Measurements from ENCODE around the gene SEMA3G. TPM values are rescaled to one million over a fixed set of nuclear protein-coding genes. Genes with fewer than 3 reads are reported as not detected.

The SEMA3G gene
- total RNA-seq, 1 donor from 2014 or later = not detected

DNA sequence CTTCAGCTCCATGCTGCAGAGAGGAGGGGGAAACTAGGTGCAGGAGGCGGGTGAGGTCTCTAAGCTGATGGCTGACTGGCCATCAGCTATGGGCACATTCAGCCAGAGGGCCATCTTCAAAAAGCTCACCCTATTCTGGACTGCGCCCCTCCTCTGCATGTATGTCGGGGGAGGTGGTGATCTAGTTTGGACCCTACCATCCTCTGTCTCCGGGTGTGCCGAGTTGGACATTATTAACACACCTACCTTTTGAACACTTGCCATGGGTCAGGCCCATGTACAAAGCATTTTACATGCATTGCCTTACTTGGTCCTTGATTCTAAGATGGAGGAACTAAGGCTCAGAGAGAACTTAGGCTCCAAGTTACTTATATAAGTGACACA is 11.9 kb upstream of the SEMA3G start:
- H3K27me3 Mint-ChIP-seq = no peaks in the 10 kb centered on the region
- H3K9me3 Mint-ChIP-seq = no peaks in the 10 kb centered on the region
- peaks cover 44% of the 10 kb centered on the region for H3K36me3 Mint-ChIP-seq (ENCODE audit: low read depth)
- no peak for ATAC-seq (ENCODE audit: low read depth)
- intact Hi-C loops (cut with micrococcal nuclease) = loop anchor here (5.0 kb wide), 2 partner anchors 251 to 474 kb away; partner anchors contain the start of genes ACY1, GLT8D1 and SPCS1
- ChIA-PET CTCF (interaction anchor here (1.1 to 2.7 kb wide), 2 partner anchors 9 to 44 kb away, joined by 3 to 9 read pairs; no protein-coding TSS in a partner anchor), POLR2A (interaction anchor here (0.5 to 1.4 kb wide), 2 partner anchors 218 to 287 kb away, joined by 4 to 7 read pairs; no protein-coding TSS in a partner anchor)
- TF ChIP-seq, protein P1, sequence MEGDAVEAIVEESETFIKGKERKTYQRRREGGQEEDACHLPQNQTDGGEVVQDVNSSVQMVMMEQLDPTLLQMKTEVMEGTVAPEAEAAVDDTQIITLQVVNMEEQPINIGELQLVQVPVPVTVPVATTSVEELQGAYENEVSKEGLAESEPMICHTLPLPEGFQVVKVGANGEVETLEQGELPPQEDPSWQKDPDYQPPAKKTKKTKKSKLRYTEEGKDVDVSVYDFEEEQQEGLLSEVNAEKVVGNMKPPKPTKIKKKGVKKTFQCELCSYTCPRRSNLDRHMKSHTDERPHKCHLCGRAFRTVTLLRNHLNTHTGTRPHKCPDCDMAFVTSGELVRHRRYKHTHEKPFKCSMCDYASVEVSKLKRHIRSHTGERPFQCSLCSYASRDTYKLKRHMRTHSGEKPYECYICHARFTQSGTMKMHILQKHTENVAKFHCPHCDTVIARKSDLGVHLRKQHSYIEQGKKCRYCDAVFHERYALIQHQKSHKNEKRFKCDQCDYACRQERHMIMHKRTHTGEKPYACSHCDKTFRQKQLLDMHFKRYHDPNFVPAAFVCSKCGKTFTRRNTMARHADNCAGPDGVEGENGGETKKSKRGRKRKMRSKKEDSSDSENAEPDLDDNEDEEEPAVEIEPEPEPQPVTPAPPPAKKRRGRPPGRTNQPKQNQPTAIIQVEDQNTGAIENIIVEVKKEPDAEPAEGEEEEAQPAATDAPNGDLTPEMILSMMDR (IDR thresholded peaks at IDR 0.05) = no peak
- peak overlapping the region; percentile 70 for H3K27ac Mint-ChIP-seq
- H3K4me3 Mint-ChIP-seq = peak overlapping the region; percentile 91
- no peak for DNase-seq
- peaks cover 40% of the 10 kb centered on the region for H3K4me1 Mint-ChIP-seq

DNA sequence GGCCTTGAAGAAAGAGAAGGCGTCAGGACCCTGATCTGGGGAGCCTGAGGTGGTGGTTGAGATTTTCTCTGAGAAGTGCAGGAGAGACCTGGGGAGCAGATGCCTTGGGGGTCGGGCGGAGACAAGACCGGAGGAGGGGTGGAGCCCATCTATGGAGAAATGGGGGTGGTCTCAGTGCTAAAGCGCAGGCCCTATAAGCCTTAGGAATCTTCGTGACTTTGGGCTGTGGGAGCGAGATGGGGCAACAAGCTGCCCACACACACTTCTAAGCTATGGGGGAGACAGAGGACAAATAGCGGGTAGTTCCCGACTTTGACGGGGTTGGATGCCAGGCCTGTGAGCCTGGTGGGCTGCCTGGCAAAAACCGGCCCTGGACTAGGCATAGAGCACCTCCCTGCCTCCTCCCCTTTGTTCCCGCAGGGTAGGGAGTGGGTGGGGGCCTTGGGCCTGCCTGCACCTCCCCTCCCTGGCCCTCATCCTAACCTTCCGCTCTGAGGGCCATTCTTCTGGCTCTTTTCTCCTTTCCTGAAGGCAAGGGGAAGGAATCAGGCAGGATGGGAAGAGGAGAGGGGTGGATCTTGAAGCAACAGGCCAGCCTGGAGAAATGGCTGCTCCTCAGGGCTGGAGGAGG is 11.4 kb upstream of the SEMA3G start:
- no peak for DNase-seq
- peak overlapping the region; percentile 91 for H3K4me3 Mint-ChIP-seq

DNA sequence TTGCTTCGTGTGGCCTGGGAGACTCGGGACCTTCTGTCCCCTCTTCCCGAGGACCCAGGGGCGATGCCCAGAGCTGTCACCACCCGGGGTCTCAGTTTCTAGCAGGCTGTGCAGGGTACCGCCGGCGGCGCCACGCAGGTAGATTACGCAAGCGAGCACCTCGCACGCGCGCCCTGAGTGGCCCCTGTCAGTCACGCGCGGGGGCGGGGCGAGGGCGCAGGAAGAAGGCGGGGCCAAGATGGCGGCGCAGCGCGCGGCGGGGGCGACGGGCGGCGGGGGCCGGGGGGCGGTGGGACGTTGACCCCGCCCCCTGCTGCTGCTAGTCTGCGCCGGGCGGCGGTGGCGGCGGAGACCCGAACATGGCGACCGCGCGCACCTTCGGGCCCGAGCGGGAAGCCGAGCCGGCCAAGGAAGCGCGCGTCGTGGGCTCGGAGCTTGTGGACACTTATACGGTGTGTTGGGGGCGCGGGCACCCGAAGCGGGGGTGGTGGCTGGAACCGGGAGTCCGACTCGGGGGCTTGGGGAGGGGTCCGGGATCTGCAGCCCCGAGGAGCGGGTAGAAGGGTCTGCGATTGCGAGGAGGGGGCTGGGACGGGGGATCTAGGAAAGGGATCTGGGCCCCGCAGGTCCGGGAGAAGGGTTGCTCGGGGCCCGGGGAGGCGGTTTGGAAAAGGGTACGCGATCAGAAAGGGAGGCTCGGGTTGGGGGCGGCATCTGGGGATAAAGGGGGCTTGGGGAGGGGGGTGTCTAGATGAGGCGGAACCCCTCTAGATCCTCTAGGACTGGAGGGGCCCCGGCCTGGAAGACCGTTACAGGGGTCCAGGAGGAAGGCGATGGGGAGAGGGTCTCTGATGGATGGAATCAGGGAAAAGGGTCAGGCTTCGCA is 10.6 kb upstream of the SEMA3G start, which contains the start of gene NISCH:
NISCH (plus strand) TSS at position 322 of the 886 bp plus-strand sequence; CDS start at position 360, 38 bp downstream.
- Mint-ChIP-seq H3K27ac (peak within 1 kb of the TSS; percentile 91), H3K27me3 (no peaks in the 10 kb centered on the region), H3K4me3 (peak within 1 kb of the TSS; percentile 91), H3K36me3 (ENCODE audit: low read depth) (peaks cover 35% of the 10 kb centered on the region), H3K9me3 (no peaks in the 10 kb centered on the region), H3K4me1 (peaks cover 40% of the 10 kb centered on the region)
- TF ChIP-seq, protein P1 (IDR thresholded peaks at IDR 0.05) = no peak
- peak; percentile 98 for DNase-seq
- intact Hi-C loops (cut with micrococcal nuclease) = loop anchor here (1.0 to 5.0 kb wide), 5 partner anchors 10 to 473 kb away; partner anchors contain the start of genes ACY1, GLT8D1, SEMA3G and SPCS1
- peak; percentile 96 for ATAC-seq (ENCODE audit: low read depth)
- ChIA-PET CTCF (no interaction called here), POLR2A (interaction anchor here (0.6 to 0.9 kb wide), 3 partner anchors 43 to 235 kb away, joined by 3 to 5 read pairs (median 5); no protein-coding TSS in a partner anchor)

More for the DNA sequence above, 11.4 kb upstream of the SEMA3G start:
- peak overlapping the region; percentile 91 for H3K27ac Mint-ChIP-seq
- no peak for ATAC-seq (ENCODE audit: low read depth)
- H3K9me3 Mint-ChIP-seq = no peaks in the 10 kb centered on the region
- ChIA-PET POLR2A (interaction anchor here (0.5 to 1.4 kb wide), 4 partner anchors 42 to 286 kb away, joined by 3 to 7 read pairs (median 4); no protein-coding TSS in a partner anchor), CTCF (interaction anchor here (1.1 to 2.7 kb wide), 2 partner anchors 8 to 44 kb away, joined by 3 to 9 read pairs; no protein-coding TSS in a partner anchor)
- intact Hi-C loops (cut with micrococcal nuclease) = loop anchor here (5.0 kb wide), 2 partner anchors 251 to 474 kb away; partner anchors contain the start of genes ACY1, GLT8D1 and SPCS1
- H3K36me3 Mint-ChIP-seq (ENCODE audit: low read depth) = peaks cover 41% of the 10 kb centered on the region
- H3K4me1 Mint-ChIP-seq = peaks cover 40% of the 10 kb centered on the region
- no peaks in the 10 kb centered on the region for H3K27me3 Mint-ChIP-seq
- TF ChIP-seq, protein P1 (IDR thresholded peaks at IDR 0.05) = no peak

DNA sequence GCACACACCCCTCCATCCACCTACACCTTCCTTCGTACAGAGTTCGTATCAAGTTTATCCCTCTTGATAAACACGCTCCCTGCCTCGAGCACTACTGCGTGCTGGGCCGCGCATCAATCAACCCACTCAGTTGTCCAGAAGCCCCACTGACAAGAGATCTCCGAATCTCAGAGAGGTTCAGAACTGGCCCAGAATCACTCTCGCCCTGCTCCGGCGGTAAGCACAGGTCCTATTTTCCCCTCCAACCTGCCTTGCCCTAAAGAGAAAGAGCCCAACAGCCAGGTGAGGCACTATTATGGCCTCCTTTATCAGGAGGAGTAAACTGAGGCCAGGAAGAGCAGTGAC is 10.0 kb upstream of the SEMA3G start:
- ATAC-seq (ENCODE audit: low read depth) = no peak
- Mint-ChIP-seq H3K4me3 (peak overlapping the region; percentile 91), H3K27me3 (no peaks in the 10 kb centered on the region), H3K36me3 (ENCODE audit: low read depth) (peaks cover 30% of the 10 kb centered on the region), H3K9me3 (no peaks in the 10 kb centered on the region), H3K27ac (peak overlapping the region; percentile 89), H3K4me1 (peaks cover 40% of the 10 kb centered on the region)
- TF ChIP-seq, protein P1 (IDR thresholded peaks at IDR 0.05) = no peak
- intact Hi-C loops (cut with micrococcal nuclease) = loop anchor here (1.0 to 5.0 kb wide), 5 partner anchors 10 to 473 kb away; partner anchors contain the start of genes ACY1, GLT8D1, SEMA3G and SPCS1
- CTCF ChIA-PET = no interaction called here
- POLR2A ChIA-PET = interaction anchor here (0.8 to 0.9 kb wide), 2 partner anchors 44 to 459 kb away, joined by 5 read pairs; no protein-coding TSS in a partner anchor
- no peak for DNase-seq

All from activated B cell treated with CpG ODN at 0.5 μM for 24 hours (primary cell).